Stimulated activated CD8-positive, alpha-beta memory T cell treated with anti-CD3 and anti-CD28 coated beads, Interleukin-4, amount 100 ng/mL, for 48 hours (primary cell): ENCODE results near the gene PLAC9.
A peak's percentile ranks its signal among the peaks of the same experiment; 100 is the strongest.
"Not testable (repeated sequence)": the region's sequence is repeated elsewhere in the genome, so short reads cannot be mapped to it uniquely, and the experiment has no call there.

Source experiments
- DNase-seq: peaks from one replicate; pipeline ENCODE4 v3.0.0-alpha.2; 2020

Gene PLAC9

DNA sequence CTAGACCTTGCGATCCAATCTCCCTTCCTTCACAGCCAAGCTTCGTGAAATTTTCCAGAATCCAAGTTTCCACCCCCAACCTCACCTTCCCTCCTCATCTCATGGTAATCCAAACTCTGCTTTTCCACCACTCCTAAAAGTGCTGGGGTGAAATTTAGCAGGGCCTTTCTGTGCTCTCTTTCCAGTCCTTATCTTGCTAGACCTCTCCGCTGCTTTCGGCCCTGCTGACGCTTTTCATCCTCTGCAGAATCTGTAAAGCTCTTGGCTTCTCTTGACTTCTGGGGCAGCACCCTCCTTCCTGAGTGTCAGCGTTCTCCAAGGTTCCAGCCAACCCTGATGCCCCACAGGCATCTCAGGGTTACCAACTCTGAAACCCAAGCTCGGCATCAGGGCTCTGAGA, 7.7 kb downstream of the PLAC9 start:
- DNase-seq, result no peak

DNA sequence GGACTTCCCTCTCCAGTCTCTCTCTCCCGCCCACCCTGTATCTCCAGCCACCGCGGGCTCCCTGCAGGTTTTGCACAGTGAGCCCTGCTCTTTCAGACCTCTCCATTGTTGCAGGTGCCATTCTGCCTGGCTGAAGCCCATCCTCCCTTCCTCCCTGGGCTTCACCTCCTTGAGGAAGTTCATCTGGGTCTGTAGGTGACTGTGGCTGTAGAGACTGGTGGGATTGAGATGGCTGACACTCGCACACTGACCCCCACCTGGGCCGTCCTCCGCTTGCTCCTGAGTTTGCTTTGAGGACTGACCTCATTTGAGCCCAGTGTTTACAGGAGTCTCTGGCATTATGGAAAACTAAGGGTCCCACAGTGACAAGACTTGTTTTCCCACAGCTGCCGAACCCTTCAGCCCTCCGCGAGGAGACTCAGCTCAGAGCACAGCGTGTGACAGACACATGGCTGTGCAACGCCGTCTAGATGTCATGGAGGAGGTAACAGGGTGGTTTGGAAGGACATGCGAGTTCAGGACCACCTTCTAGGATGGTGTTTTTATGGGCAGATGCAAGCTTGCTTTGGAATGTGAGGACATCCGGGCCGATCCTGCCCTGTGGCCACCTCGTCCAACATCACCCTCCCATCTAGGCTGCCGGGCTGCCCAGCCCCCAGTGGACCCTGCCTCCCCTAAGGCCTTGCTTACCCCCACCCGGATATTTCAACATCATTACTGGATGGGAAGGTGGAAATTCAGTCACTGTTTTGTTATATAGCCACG, 9.3 kb downstream of the PLAC9 start:
- no peak for DNase-seq

DNA sequence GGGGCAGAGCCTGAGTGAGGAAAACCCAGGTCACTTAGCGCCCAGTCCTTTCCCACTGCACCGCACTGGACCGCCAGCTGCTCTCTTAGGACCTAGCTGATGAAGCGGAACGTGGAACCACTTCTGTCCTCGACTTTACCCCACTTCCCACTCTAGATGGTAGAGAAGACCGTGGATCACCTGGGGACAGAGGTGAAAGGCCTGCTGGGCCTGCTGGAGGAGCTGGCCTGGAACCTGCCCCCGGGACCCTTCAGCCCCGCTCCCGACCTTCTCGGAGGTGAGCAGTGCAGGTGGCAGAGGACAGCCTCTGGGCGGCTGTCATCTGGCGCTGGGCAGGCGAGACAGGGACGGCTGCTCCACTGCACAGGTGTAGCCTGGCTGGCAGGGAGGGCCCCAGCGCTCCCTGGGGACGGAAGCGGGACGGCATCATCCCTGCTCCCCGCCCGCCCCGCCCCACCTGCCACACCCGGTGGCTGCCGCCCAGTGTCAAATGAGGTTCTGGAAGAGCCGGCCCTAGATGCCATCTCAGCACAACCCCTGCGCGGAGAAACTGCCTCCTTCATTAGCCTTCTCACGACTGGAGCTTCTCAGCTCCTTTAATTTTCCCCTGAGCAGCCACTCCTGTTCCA, 11.7 kb downstream of the PLAC9 start:
- DNase-seq, result peak; percentile 50

DNA sequence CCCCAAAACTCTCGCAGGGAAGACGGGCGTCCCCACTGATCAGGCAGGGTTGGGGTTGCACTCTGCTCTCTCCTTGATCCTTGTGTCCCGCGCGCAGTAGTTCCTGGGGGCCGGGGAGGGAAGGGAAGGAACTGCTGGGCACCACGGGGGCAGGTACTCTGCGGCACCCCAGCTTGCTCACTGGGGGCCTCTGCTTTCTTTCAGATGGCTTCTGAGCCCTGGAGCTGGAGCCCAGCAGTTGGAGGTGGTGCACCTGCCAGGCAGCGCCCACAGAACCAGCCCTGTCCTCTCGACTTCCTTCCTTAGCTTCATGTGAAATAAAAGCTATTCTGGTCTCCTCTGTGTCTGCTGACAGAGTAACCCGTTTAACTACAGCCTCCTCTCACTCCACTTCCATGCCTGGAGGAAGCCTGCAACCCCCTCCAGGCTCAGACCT, 12.2 kb downstream of the PLAC9 start:
- peak; percentile 44 for DNase-seq

DNA sequence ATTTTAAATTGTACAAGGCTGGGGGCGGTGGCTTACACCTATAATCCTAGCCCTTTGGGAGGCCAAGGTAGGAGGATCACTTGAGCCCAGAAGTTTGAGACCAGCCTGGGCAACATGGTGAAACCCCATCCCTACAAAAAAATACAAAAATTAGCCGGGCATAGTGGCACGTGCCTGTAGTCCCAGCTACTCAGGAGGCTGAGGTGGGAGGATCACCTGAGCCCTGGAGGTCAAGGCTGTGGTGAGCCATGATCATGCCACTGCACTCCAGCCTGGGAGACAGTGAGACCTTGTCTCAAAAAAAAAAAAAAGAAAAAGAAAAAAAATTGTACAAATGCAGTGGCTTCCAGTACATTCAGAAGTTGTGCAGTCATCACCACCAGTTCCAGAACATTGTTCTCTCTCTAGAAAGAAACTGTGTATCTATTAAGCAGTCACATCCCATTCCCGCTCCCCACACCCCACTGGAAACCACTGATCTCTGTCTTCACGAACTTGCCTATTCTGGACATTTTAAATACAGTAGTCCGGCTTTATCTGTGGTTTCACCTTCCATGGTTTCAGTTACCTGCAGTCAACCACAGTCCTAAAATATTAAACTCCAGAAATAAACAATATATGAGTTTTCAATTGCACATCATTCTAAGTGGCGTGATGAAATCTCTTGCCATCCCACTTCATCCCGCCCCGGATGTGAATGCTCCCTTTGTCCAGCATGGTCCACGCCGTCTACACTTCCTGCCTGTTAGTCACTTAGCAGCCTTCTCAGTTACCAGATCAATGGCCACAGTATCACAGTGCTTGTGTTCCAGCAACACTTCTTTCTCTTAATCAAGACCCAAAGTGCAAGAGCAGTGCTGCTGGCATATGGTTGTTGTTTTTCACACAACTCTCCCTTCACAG, 13.1 kb downstream of the PLAC9 start:
- DNase-seq, result not testable (repeated sequence)

DNA sequence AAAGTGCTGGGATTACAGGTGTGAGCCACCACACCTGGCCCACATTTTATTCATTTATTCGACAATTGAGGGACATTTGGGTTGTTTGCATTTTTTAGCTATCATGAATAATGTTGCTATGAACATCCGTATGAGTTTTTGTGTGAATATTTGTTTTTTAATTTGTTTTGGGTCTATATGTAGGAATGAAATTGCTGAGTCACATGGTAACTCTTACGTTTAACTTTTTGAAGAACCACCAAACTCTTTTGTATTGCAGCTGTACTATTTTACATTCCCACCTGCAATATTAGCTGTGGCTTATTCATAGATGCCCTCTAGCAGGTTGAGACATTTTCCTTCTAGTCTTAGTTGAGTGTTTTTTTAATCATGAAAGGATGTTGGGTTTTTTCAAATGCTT, 14.4 kb downstream of the PLAC9 start:
- DNase-seq, result no peak

DNA sequence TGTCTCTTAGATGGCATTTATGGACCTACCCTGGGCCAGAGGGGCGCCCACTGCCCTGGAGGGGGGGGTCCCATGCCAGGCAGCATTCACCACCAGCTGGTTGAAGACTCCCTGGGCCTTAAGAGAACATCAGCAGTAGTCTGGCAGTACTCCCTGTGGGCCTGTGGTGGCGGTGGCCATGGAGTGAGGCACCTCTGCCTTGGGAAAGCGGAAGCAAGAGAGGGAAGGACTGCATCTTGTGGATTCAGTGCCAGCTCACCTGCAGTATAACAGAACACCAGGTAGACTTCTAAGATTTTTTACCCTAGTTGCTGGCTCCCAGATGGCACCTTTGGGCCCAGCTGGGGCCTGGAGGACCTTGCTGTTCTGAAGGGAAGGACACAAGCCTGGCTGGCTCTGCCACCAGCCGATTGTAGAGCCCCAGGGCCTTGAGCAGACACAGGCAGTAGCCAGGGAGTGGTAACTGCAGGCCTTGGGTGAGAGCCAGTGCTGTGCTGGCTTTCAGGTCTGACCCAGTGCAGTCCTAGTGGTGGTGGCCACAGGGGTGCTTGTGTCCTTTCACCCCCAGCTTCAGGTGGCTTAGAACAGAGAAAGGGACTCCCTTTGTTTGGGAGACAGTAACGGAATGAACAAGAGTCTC, 15.8 kb downstream of the PLAC9 start:
- no peak for DNase-seq

DNA sequence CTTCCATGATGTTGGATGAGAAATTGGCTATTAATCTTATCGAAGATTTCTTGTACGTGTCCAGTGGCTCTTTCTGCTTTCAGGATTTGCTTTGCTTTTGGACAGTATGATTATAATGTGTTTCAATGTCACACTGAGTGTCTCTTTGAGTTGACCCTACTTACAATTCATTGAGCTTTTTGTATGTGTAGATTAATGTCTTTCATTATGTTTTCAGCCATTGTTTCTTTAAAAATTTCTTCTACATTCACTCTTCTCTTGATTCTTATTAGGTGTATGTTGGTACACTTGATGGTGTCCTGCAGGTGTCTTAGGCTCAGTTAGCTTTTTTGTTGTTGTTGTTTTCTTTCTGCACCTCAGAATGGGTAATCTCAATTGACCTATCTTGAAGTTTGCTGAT, 16.6 kb downstream of the PLAC9 start:
- DNase-seq, result no peak

DNA sequence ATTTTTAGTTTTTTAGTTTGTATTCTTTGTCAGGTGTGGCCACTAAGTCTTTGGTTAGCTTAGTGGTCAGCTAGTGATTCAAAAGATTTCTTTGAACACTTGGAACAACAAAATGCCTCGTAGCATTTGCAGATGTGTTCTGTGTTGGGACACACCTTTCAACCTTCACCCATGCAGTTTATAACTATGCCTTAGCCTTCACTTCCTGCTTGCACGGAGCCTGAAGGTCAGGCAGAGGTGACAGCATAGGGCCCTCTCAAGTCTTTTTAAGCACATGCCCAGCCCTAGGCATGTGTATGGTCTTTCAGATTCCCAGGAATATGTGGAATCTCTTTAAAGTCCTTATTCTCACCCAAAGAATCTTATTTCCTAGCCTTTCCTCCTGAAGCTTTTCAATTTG, 17.6 kb downstream of the PLAC9 start:
- DNase-seq, result no peak

DNA sequence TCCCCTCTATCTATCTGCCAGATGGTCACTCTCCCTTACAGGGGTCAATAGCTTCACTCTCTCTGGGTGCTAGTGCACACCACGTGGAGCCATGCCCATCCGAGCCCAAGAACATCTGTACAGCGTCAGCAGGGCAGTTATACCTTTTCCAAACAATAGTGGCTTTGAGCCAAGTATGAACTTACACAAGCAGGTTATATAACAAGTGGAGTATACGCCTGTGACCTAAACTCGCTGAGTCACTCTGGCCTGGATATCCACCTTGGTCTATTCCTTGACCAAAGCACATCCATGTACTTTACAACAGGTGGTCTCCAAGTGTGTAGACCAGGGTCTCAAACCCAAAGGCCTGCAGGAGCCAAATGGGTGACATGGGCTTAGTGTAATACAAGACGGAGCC, 20.3 kb downstream of the PLAC9 start:
- no peak for DNase-seq

DNA sequence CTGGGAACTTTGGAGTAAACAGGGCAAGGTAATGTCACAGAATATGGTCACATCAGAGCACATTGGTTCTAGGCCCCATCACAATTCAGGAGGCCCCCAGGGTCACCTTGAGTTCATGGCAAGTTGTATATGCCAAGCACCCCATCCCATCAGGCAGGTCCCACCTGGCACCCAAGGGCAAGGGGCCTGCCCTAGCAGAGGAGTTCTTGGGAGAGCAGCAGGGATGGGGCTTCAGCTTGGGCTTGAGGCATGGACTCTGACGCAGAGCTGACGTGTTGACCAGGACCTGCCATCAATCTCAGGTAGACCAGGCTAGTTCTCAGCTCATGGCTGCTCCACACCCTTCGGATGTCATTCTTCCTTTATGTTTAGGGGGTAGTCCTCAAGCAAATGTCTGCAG, 20.9 kb downstream of the PLAC9 start:
- no peak for DNase-seq

DNA sequence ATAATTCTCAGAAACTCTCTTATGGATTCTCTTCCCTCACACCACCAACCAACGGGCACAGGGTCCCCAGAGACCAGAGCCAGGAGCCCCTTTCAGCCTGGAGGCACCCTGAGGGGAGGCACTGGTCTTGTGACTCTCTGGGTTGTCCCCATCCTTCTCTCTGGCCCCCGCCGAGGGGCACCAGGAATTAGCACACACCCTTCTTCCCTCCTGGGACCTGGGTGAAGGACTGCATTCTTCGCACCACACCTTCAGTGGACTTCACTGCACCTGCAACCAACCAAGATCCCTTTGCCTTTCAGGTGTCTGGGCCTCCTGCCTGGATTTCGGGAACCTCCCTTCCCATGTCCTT, 22.1 kb downstream of the PLAC9 start:
- DNase-seq, result no peak

DNA sequence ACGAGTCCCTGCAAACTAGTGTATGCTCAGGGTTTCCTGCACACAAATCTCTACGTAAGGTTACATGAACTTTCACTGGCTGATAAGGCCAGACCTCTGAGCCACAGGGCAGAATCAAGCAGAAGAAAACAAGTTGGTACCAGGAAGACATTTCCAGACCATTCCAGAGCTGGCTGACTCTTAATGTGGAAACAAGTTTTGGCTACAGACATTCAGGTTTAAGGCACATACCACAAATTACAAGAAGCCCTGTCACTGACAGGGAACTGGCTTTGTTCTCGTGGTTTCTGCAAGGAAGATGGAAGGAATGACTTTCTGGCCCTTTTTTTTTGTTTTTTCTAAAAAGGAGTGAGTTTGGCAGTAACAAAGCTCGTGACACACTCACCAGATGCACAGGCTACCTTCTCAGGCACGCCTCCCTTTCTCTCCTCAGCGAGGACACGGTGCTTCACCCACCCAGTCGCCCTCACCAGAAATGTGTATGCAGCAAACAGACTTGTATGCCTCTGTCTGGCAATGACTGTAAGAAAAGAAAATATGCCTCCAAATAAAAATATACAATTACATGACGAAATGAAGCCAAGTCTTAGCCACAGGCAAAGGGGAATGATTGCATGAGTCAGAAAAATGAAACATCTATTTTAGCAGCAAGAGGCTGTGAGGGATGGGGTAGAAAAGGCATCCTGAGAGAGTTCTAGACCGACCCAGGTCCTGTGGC, 22.6 kb downstream of the PLAC9 start:
- peak; percentile 42 for DNase-seq

DNA sequence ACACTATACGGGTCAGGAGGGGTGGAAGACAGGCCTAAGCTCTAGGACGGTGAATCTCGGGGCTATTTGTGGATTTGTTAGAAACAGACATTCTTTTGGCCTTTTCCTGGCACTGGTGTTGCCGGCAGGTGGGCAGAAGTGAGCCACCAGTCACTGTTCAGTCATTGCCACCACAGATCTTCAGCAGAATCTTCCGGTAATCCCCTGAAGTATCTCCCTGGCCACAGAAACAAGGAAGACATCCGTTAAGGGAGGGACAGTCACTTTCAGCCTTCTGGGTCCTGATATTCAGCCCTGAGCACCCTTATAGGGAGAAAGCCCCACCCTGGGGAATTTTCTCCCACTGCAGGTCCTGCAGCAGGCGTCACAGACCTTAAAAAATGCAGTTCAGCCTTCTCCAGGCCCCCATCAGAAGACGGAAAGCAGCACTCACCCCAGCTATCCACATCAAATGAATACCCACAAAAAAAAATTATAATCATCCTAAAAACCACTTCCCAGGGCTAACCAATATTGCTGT, 23.2 kb downstream of the PLAC9 start:
- DNase-seq, result no peak

DNA sequence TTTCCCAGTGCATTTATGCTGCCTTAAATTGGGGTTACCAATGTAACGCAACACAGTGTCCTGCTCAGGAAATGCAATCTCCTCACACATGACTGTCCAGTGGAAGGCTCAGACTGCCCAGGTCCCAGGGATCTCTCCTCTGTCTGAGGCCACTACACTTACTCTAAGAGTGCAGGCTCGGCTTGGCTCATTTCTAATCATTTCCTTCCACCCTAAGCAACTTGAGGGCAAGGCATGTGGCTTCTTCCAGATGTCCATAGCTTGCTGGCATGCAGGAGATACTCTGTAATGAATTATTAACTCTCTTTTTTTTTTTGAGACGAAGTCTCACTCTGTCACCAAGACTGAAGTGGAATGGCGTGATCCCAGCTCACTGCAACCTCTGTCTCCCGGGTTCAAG, 23.7 kb downstream of the PLAC9 start:
- DNase-seq, result no peak

DNA sequence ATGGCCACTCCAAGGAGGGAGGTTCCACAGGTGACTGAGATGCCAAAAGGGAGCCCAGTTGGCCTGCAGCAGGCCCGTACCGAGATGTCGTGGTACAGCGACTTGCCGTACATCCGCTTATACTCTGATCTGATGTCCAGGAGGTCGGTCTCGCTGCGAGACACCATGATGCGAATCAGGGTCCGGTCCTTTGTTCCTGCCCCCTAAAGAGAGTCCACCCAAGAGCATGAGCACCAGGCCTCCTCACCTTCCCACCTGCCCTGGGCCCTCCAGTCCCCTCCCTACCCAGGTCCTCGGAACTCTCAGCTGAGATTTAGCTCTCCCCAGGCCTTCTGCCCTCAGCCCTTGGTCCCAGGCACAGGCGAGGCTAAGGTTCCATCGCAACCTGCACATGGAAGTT, 25.0 kb downstream of the PLAC9 start:
- no peak for DNase-seq

DNA sequence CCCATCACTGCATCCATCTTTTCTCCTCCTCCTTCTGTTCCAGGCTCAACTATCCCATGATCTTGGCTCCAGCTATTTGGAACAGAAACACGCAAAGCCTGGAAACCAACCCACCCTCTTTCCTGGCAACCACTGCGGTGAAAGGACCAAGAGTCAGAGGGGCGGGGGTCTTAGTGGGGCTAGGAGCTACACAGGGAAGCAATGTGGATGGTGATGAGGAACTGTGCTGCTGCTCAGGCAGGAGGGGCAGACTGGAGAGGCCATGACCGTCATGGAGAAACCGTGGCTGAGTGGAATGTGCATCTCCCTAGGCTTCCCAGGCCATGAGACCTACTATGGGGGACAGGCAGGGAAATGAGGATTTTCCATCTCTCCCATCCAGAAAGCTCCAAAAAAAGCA, 25.6 kb downstream of the PLAC9 start:
- no peak for DNase-seq

DNA sequence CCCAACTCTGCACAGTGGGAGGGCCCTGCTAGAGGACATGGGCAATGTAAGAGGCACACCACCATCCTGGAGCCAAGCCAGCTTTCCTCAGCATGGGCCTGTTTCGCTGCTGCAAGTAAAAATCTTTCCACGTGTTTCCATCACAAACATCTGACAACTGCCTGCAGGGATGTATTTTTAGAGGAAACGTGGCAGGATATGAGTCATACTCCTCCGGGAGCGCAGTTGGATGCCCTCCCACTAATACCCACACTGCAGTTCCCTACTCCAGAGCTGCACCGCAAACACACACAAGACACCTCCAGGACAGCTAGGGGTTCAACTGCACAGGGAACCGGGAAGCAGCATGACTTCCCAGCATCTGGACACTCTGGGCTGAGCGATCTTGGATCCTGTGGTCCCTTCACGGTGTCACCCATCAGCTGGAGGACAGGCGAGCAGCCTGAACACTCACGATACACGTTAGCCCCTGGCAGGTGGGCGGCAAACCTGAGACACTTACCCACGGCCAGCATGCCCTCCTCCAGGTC, 26.1 kb downstream of the PLAC9 start:
- no peak for DNase-seq

DNA sequence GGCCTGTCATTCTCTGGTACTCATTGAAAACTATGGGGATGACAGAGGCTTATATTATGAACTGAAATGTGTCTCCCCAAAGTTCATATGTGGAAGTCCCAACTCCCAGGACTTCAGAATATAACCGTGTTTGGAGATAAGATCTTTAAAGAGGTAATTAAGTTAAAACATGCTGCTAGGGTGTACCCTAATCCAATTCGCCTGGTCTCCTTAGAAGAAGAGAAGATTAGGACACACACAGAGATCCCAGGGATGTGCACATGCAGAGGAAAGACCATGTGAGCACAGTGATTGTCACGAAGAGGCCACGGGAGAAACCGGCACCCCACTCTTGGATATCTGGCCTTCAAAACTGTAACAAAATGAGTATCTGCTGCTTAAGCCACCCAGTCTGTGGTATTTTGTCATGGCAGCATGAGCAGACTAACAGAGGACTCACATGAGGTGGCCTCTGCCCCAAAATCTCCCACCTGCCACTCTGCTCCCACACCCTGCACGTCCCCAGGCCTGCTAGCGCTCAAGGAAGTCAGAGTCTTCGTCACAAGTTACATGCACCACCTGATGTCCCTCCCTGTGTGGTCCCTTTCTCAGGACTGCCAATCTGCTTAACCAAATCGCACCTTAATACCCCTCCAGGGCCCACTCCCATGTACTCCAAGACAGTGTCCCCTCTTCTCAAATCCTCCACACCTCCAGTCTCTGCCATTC, 26.8 kb downstream of the PLAC9 start:
- DNase-seq, result no peak

DNA sequence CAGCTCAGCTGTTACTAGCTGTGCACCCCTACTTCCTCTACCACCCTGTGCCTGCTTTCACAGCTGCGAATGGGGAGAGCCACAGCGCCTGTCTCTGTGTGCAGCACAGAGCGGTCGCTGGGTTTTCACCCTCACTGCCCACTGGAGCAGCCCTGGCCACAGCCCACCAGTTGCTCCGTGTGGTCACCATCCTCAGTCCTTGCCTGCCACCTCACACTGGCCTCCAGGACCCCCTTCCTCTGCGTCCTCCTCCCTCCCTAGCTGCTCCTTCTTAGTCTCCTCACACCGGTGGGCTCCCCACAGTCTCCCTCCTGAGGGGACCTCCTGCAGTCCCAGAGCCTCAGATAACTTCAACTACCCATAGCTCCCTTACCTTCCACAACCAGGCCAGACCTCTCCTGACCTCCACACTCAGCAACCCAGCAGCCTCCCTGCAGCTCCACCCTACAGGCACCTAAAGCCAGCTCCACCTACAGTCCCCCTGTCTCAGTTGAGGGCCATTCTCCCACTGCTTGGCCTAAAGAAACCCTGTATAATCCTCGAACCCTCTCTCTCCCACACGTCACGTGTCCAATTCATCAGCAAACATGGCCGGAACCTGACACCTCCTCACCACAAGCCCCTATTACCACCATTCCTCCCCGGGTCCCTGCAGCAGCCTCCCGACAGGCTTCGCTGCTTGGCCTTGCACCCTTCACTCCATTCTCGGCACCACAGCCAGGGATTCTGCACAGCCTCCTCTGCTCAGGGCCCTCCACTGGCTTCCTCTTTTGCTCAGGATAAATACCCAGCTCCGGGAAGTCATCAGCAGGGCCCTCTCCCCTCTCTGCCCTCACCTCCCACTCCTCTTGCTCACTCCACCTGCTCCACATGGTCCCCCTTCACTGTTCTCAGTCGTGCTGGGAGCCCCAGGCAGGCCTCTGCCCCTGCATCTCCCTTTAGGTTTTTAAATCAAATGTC, 28.1 kb downstream of the PLAC9 start:
- DNase-seq, result no peak
